RPMI8226 (cell line): Measurements from ENCODE around the gene FOXJ3.
"Not testable (repeated sequence)": the region's sequence is repeated elsewhere in the genome, so short reads cannot be mapped to it uniquely, and the experiment has no call there.

ENCODE experiments used
- DNase-seq: peaks from one replicate; pipeline ENCODE4 v3.0.0-alpha.2; 2015

The FOXJ3 gene

DNA sequence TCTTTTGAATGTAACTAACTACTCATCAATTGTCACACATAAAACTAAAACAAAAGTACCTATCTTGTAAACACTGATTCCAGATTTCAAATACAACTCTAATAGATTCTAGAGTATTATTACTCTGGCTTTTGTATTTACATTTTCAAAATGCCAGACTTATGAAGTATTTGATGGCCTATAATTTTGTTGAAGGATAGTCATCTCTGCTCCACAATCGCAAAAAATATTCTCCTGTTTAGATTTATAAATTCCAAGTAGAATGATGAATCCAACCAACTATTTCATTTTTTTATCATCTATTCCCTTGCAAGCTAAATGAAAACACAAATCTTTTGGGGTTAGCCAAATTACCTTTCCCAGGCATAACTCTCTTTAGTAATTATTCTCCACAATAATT, 95.5 kb downstream of the FOXJ3 start:
- DNase-seq = no peak

- DNase-seq = no peak
Observed at GRCh38 chr1:42239041-42239440, 96.0 kb downstream of the FOXJ3 start.

DNA sequence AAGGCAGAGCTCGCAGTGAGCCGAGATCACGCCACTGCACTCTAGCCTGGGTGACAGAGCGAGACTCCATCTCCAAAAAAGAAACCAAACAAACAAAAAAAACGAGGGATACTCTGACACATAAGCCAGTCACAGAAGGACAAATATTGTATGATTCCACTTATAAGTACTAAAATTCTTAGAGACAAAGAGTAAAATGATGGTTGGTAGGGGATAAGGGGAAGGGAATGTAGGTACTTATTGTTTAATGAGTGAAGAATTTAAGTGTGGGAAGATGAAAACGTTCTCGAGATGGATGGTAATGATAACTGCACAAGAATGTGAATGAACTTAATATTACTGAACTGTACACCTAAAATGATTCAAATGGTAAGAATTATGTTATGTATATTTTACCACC, 103.8 kb downstream of the FOXJ3 start:
- DNase-seq = no peak

GRCh38 chr1:42228938-42229337, 106.1 kb downstream of the FOXJ3 start:
- DNase-seq = no peak

- DNase-seq = no peak
Observed at GRCh38 chr1:42223036-42223435, 112.0 kb downstream of the FOXJ3 start.

GRCh38 chr1:42221952-42222606, 113.0 kb downstream of the FOXJ3 start:
- DNase-seq = no peak

DNA sequence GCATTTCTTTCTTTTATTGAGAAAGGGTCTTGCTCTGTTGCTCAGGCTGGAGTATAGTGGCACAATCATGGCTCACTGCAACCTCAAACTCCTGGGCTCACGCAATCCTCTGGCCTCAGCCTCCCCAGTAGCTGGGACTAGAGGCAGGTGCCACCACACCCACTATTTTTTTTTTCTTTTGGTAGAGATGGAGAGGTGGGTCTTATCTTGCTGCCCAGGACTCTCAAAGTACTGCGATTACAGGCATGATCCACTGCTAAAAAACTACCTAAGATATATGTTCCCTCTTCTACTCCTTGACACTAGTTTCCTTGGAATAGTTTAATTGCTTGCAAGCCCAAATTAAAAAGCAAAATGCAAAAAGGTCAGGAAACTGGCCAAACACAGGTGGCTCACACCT, 113.6 kb downstream of the FOXJ3 start:
- no peak for DNase-seq

GRCh38 chr1:42219627-42220026, 115.4 kb downstream of the FOXJ3 start:
- no peak for DNase-seq

DNA sequence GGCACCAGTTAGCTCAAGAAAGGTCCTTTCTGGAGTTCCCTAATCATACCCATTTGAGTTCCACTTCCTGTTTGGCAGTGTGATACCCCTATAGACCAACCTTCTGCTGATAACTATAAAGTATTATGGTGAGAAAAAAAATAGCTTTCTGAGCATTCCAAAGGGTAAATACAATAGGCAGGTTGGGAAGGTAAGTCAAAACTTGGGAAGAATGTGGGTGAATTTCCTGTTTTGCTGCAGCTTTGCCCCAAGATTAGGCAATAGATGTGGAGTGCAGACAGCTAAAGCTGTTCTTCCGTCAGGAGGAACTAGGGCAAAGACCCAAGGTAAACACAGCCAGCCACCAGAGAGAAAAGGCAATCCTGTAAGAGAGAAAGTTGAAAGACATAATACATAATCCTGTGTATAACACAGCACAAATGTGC, 120.6 kb downstream of the FOXJ3 start:
- no peak for DNase-seq

- DNase-seq = no peak
Observed at GRCh38 chr1:42211224-42211623, 123.8 kb downstream of the FOXJ3 start.

- no peak for DNase-seq
Observed at GRCh38 chr1:42210421-42211133, 124.5 kb downstream of the FOXJ3 start.

GRCh38 chr1:42209526-42210251, 125.3 kb downstream of the FOXJ3 start:
- DNase-seq = peak; percentile 5

GRCh38 chr1:42206930-42207329, 128.1 kb downstream of the FOXJ3 start:
- not testable (repeated sequence) for DNase-seq

GRCh38 chr1:42206164-42206563, 128.9 kb downstream of the FOXJ3 start:
- DNase-seq = no peak

DNA sequence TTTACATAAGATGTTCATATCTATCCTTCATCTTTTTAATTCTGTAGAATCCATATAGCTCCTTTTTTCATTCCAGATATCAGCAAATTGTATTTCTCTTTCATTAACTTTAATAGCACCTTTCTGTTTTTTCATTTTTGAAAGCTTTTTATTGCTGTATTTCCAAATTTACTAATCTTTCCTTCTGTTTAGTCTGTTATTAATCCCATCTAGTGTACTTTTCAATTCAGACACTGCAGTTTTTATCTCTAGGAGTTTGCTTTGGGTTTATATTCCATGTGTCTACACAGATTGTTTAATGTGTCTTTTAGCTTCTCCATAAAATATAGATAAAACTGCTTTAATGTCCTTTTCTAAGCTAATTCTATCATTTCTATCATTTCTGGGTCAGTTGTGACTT, 133.0 kb downstream of the FOXJ3 start:
- DNase-seq = no peak

GRCh38 chr1:42198251-42198650, 136.8 kb downstream of the FOXJ3 start:
- no peak for DNase-seq

GRCh38 chr1:42195841-42196240, 139.2 kb downstream of the FOXJ3 start:
- no peak for DNase-seq

- DNase-seq = no peak
Observed at GRCh38 chr1:42192106-42192505, 142.9 kb downstream of the FOXJ3 start.

- no peak for DNase-seq
Observed at GRCh38 chr1:42191319-42191718, 143.7 kb downstream of the FOXJ3 start.

GRCh38 chr1:42189931-42190853, 144.8 kb downstream of the FOXJ3 start:
- DNase-seq = no peak

DNA sequence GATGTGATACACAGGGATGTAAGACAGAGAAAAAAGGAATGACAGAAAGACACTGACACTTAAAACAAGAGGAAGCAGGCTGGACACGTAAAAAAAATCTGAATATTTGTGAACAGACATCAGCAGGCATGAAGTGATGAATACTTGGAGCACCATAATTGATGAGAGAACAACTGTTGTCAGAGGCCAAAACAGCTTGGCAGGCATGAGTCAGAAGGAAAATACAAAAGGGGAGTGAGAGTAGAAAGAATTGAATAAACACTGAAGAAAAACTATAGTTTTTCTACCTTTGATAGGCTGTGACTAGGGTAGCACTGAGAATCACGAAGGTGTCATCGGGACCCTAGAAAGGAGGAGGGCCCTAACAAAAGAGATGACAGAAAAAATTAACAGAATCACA, 148.9 kb downstream of the FOXJ3 start:
- no peak for DNase-seq

GRCh38 chr1:42184616-42185015, 150.4 kb downstream of the FOXJ3 start:
- no peak for DNase-seq

DNA sequence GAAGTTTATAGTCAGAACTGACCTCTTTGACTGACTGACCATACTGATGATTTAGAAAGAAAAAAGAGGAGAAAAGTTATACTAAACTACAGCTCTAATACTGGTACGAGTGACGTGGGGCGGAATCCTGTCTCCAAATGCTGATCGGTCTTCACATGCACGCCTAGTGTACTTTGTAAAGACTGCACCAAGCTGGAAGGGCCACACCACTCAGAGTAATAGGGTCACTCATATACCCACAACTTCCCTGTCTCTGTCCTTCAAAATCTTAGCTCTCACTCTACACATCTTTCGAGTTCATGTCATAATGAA, 151.1 kb downstream of the FOXJ3 start:
- DNase-seq = no peak
